GM12865 (cell line): ENCODE results near the gene DUSP1.

Source experiments
- DNase-seq: peaks from one replicate; pipeline ENCODE4 v3.0.0; 2010; ENCODE audit warnings: low read depth
- H3K4me3 ChIP-seq: 2 replicates; pipeline ENCODE4 v1.5.1; 2011; ENCODE audit warnings: mild to moderate bottlenecking, low read depth, low read length, control low read depth
- TF ChIP-seq, protein P1 (sequence below): IDR thresholded peaks from 2 replicates; pipeline ENCODE4 v1.5.1; 2011; ENCODE audit warnings: low read length, control low read depth, low read depth, inconsistent platforms; ENCODE audit not compliant: insufficient read depth; ENCODE audit errors: missing control alignments

DUSP1 gene

DNA sequence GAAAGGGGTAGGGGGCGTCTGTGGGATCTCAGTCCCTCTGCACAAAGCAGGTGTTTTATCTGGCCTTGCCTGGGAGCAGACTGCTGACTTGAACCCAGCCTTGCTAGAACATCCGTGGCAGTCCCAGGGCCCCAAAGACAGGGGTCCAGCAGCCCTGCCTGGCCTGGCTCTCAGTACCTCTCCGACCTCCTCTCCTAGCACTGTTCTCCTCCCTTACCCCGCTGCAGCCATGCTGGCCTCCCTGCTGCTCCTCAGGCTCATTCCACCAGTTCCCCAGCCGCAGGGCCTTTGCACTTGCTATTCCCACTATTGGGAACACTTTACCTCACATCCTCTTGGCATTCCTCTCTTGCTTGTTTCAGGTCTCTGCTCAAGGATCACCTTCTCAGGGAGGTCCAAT is 45.2 kb downstream of the DUSP1 start:
- DNase-seq: no peak
- TF ChIP-seq, protein P1, sequence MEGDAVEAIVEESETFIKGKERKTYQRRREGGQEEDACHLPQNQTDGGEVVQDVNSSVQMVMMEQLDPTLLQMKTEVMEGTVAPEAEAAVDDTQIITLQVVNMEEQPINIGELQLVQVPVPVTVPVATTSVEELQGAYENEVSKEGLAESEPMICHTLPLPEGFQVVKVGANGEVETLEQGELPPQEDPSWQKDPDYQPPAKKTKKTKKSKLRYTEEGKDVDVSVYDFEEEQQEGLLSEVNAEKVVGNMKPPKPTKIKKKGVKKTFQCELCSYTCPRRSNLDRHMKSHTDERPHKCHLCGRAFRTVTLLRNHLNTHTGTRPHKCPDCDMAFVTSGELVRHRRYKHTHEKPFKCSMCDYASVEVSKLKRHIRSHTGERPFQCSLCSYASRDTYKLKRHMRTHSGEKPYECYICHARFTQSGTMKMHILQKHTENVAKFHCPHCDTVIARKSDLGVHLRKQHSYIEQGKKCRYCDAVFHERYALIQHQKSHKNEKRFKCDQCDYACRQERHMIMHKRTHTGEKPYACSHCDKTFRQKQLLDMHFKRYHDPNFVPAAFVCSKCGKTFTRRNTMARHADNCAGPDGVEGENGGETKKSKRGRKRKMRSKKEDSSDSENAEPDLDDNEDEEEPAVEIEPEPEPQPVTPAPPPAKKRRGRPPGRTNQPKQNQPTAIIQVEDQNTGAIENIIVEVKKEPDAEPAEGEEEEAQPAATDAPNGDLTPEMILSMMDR: no peak
- no peak overlapping the region for H3K4me3 ChIP-seq

DNA sequence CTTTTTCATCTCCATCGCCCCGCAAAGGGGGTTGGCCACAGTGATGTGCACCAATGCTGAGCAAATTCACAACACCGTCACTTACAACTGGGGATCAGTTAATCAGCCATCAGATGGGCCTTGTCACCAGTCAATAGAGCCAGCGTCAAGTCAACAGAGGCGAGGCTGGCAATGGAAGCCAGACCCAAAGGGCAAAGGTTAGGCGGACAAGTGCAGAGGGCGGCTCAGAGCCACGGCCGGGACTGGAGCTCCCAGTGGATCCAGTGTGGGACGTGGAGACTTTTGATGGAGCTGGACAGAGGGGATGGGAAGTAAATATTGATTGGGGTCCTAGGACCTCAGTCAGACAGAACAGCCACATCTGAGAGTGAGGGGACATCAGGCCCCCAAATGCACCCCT is 45.7 kb downstream of the DUSP1 start:
- TF ChIP-seq, protein P1: no peak
- DNase-seq: no peak
- no peak overlapping the region for H3K4me3 ChIP-seq

DNA sequence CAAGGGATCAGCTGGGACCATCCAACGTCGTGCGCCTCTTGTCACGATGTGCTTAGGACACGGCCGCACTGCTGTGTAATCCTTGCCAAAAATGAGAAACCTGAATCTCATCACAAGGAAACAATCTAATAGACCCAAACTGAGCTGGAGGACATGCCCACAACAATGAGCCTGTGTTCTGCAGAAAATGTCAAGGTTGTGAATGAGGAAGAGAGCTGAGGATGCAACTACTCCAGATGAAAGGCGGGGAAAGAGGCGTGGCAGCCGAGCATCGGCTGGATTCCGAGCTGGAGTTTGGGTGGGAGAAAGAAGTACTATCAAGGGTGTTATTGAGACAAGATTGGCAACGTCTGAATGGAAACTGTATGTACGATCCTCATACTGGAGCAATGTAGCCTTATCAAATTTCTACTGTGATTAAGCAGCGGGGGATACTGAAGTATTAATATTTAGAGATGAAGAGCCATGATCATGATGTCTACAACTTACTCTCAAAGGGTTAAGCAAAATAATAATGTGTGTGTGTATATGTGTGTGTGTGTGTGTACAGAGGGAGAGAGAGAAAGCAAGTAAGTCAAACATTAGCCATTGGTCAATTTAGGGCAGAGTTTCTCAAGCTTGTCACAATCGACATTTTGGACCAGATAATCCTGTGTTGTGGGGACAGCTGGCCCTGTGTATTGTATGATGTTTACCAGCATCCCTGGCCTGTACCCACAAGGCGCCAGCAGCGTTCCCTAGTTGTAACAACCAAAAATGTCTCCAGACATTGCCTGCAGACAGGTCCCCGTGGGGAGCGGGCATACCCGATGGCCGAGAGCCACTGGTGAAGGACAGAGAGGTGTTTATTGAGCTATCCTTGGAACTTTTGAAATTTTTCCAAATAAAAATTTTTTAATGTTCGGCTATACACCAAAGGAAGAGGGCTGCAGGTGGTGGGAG is 46.5 kb downstream of the DUSP1 start:
- H3K4me3 ChIP-seq: no peak overlapping the region
- DNase-seq: no peak
- TF ChIP-seq, protein P1: no peak

DNA sequence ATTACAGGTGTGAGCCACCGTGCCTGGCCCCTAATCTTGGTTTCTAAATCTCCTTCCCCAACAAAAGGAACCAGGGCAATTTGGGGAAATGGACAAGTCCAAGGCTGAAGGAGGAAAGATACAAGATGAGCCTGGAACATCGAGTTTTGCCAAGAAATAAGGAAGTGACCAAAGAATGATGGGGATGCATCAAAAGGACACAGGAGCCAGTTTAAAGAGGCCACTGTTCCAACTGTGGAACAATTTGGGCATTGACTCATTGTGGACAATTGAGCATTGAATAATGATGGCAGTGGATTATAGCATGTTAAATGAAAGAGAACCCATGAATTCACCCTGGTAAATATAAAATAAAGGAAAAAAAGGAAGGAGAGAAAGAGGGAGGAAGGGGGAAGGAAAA is 47.5 kb downstream of the DUSP1 start:
- no peak for DNase-seq
- H3K4me3 ChIP-seq: no peak overlapping the region
- TF ChIP-seq, protein P1: no peak

DNA sequence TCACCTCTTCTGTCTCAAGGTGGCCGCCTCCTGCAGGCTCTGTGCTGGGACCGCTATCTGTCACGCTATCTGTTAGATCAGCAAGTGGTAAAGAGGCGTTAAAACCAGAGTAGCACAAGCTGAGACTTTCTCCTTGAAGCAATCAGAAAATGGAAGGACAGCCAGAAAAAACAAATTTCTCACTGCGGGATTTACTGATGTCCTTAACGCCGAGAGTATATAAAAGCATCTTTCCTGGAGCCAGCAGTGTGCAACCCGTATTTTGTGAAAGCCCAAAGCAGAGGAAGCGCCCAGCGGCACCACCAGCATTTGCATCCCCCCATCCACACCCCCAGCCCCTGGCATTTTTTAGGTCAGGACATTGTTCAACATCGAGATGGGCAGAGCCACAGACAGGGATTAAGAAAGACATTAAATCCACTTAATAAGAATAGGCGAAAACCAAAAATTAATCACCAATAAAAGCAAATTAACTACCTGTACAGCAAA is 48.6 kb downstream of the DUSP1 start:
- no peak for DNase-seq
- TF ChIP-seq, protein P1: no peak
- no peak overlapping the region for H3K4me3 ChIP-seq

DNA sequence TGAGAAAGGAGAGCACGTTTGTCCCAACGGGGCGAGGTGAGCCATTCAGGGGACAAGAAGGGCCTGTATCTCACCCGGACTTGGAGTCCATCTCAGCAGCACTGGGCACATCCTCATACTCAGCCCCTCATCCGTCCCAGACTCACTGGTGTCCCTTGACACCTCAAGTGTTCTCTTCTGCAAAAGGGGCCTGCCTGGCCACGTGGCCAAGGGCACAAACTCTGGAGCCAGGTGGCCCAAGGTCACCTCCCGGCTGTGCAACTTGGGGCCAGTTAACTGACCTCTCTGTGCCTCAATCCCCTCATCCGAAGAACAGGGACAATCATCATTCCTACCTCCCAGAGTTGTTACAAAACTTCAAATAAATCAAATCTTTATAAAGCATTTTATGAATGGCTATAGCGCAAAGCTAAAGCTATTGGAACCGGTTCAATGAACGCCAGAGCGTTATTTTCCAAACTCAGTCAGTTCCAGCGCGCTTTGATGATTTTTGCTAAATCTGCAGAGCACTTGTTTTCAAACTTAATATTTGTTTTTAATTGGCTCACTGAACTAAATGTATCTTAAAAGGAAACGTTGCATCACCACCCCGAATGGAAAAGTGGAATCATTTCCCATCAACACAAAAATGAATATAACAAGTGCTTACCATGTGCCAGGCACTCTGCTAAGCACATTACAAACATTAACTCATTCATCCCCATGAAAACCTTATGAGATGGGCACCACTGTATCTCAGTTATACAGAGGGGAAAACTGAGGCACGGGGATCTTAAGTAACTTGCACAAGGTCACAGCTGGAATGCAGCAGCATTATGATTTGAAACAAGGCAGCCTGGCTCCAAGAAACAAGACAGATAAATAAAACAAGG is 49.3 kb downstream of the DUSP1 start:
- H3K4me3 ChIP-seq: no peak overlapping the region
- TF ChIP-seq, protein P1: no peak
- no peak for DNase-seq
